Esophagus (tissue), 2 donors: Measurements from ENCODE around the gene RAD51B. TPM values are rescaled to one million over a fixed set of nuclear protein-coding genes. Genes with fewer than 3 reads are reported as not detected.

Experiments used
- H3K27ac ChIP-seq, 2 donors: one replicate each; pipeline ENCODE4 v1.5.1; 2013; ENCODE audit warnings: low read depth in 2 of 2, mild to moderate bottlenecking in 2 of 2, inconsistent platforms in 1 of 2, low read length in 1 of 2, moderate library complexity in 1 of 2
- H3K27me3 ChIP-seq, 2 donors: one replicate each; pipeline ENCODE4 v1.6.1; 2013; ENCODE audit warnings: low read length in 2 of 2, control low read depth in 1 of 2, mild to moderate bottlenecking in 1 of 2; ENCODE audit not compliant: insufficient read depth in 2 of 2, control insufficient read depth in 1 of 2
- H3K36me3 ChIP-seq, 2 donors: one replicate each; pipeline ENCODE4 v1.6.1; 2013; ENCODE audit warnings: low read length in 1 of 2; ENCODE audit not compliant: control insufficient read depth in 2 of 2, insufficient read depth in 2 of 2
- H3K4me1 ChIP-seq, 2 donors: one replicate each; pipeline ENCODE4 v1.6.1; 2013; ENCODE audit warnings: low read length in 1 of 2; ENCODE audit not compliant: control insufficient read depth in 2 of 2, insufficient read depth in 2 of 2
- H3K4me3 ChIP-seq, 2 donors: one replicate each; pipeline ENCODE4 v1.5.1; 2013; ENCODE audit warnings: low read length in 2 of 2, mild to moderate bottlenecking in 2 of 2, low read depth in 1 of 2, moderate library complexity in 1 of 2
- H3K9me3 ChIP-seq, 2 donors: one replicate each; pipeline ENCODE4 v1.6.1; 2013; ENCODE audit warnings: mild to moderate bottlenecking in 2 of 2, low read depth in 1 of 2, low read length in 1 of 2, moderate library complexity in 1 of 2; ENCODE audit not compliant: control insufficient read depth in 2 of 2, insufficient read depth in 1 of 2
- WGBS, 2 donors: extraction: QIAGEN DNeasy Blood & Tissue Kit; methylation state at CpG; one replicate each; pipeline ENCODE4 v1.1.7; 2013; 5-methylcytosine and 5-hydroxymethylcytosine counted together
- polyA plus RNA-seq, 2 donors: library from polyadenylated mRNA; stranded (reverse); fragments of 200-250 nt; gene quantifications; one replicate each; pipeline ENCODE4 v1.2.3, GENCODE V29; 2013
- donor health status: healthy with polysubstance abuse.
- donor health status: Bipolar disorder and iron deficiency.

Gene RAD51B
- polyA plus RNA-seq, 2 donors: 3.2 to 4.0 TPM

DNA sequence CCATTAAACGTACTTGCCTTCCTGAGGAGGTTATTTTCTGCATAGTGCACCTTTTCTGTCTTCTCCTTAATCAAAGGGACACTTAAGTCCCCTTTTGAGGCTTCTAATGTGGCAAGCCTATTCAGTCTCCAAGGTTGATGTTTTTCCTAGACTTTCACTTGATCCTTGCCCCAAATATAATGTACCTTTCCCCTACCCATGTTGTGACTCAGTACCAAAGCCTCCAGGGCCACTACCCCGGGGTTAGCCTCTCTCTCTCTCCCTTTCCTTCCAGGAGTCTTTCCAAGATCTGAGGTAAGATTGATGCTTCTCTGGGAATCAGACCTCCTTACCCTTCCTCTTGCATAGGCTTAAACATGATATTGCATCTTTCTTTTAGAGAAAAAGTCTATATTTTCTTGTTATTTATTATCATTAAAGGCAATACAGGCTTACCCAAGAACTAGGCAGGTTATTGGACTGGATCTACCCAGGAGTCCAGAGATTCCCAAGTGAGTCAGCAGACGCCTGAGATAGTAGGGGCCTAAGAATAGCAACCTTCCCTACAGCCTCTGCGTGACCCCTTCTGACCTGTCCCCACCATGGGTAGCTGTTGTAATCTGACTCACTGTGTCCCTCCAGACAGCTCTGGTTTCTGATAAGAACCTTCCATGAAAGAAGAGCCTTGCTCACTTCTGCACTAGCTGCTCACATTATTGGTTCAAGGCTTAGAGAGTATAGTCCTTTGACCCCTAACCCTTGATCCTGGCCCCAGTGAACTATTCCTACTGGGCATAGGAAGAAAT is 800.4 kb downstream of the RAD51B start:
- Histone ChIP-seq H3K36me3 (no peaks in the 10 kb centered on the region), H3K27me3 (no peaks in the 10 kb centered on the region), H3K4me3 (no peak overlapping the region), H3K27ac (no peak overlapping the region), H3K9me3 (peaks cover 4 to 7% of the 10 kb centered on the region in 2 donors), H3K4me1 (peaks cover 2 to 3% of the 10 kb centered on the region in 2 donors)
- WGBS, 2 donors: 63 to 67% methylated on average over 4 of the region's 4 CpGs

DNA sequence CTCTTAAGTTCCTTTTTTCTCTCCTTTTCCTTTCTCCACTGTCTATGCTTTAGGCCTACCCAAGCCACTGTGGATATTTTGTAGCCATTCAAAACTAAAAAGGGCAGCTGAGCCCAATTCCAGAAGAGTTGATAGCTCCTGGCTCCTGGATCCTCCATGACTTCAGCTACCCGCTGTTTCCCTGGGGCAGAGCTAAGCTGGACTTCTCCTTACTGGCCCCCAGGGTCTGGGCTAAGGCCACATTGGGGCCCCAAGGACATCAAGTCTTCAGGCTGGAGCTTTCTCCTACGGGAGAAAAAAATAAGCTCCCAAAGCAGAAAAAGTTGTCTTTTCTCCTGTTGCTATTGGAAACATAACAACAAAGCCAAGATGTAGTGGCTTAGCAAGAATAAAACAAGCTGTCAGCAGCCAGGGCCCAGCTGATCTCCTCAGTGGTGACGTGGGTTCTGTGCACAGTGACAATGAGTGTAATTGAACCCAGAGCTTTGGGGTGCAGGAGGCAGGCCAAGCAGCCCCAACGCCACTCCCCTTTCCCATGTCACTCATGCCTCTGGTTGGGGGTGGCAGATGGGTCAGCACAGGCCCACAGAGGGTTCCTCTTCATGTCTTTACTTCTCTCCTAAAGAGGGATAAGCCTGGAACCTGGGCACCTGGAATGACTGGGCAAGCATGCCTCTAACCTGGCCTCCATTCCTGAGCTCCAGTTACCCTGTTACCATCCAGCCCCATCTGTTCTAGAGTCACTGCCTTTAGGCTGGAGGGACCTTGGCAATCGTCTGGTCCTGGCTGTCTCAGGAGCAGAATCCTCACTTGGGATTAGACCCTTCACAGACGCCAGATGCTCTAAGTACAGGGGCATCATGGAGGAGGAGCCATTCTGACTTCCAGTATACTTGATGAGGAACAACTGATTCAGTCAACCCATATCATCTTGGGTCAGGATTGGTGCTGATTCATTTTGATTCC is 802.1 kb downstream of the RAD51B start:
- Histone ChIP-seq H3K36me3 (no peaks in the 10 kb centered on the region), H3K4me1 (peaks cover 2 to 3% of the 10 kb centered on the region in 2 donors), H3K27ac (peak overlapping the region in 1 of 2 donors; percentile 45), H3K4me3 (no peak overlapping the region), H3K9me3 (peaks cover 4 to 7% of the 10 kb centered on the region in 2 donors), H3K27me3 (no peaks in the 10 kb centered on the region)
- WGBS, 2 donors: 56 to 59% methylated on average over 6 of the region's 6 CpGs

DNA sequence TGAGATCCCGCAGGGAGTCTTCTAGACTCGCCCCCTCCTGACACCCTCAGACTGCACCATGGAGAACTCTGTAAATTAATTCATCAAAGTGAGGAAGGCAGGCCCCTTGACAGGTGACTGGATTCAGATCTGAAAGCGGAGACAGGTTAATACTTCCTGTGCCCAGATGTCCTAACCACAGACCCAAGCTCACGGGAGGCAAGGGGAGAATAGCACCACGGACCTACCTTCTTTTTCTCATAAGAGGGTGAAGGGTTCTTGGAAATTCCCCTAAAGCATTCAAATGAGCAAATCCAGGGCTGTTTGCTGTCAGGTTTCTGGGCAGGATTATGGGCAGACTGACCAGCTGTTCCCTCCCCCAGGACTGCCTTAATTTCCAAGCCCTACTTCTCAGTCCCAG is 803.3 kb downstream of the RAD51B start:
- Histone ChIP-seq H3K27ac (no peak overlapping the region), H3K36me3 (no peaks in the 10 kb centered on the region), H3K27me3 (no peaks in the 10 kb centered on the region), H3K4me1 (peaks cover 2 to 3% of the 10 kb centered on the region in 2 donors), H3K4me3 (no peak overlapping the region), H3K9me3 (peaks cover under 1 to 2% of the 10 kb centered on the region in 2 donors)
- WGBS, 2 donors: 73 to 87% methylated on average over 5 of the region's 5 CpGs

DNA sequence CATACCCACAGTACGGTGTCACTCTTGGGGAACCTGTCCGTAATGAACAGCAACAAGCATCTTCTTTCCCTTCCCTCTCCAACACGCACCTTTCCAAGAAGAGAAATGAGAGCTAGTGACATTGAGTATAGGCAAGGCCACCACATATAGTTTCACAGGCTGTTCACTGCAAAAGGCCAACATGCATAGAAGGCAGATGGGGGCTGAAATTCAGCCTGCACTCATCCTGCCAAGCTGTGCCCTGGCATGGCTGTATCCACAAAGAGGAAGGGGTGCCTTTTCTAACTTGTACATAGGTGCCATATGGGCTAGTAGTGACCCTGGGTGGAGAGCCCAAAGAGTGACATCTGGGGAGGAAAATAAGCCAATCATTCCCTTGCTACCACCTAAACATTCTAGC is 803.7 kb downstream of the RAD51B start:
- Histone ChIP-seq H3K4me1 (peaks cover 2 to 3% of the 10 kb centered on the region in 2 donors), H3K27ac (no peak overlapping the region), H3K36me3 (no peaks in the 10 kb centered on the region), H3K27me3 (no peaks in the 10 kb centered on the region), H3K9me3 (no peaks in the 10 kb centered on the region), H3K4me3 (no peak overlapping the region)
- 98 to 99% methylated on average over 3 of the region's 3 CpGs for WGBS, 2 donors

GRCh38 chr14:68623826-68624225 is 804.2 kb downstream of the RAD51B start:
- H3K9me3 ChIP-seq: no peaks in the 10 kb centered on the region
- no peak overlapping the region for H3K27ac ChIP-seq
- H3K4me1 ChIP-seq: peaks cover 2 to 3% of the 10 kb centered on the region in 2 donors
- no peaks in the 10 kb centered on the region for H3K27me3 ChIP-seq
- no peaks in the 10 kb centered on the region for H3K36me3 ChIP-seq
- 72 to 86% methylated on average over 3 of the region's 3 CpGs for WGBS, 2 donors
- no peak overlapping the region for H3K4me3 ChIP-seq

- no peak overlapping the region for H3K4me3 ChIP-seq
- 91 to 94% methylated on average over 11 of the region's 11 CpGs for WGBS, 2 donors
- no peaks in the 10 kb centered on the region for H3K9me3 ChIP-seq
- H3K27ac ChIP-seq: no peak overlapping the region
- no peaks in the 10 kb centered on the region for H3K36me3 ChIP-seq
- peaks cover 2 to 5% of the 10 kb centered on the region in 2 donors for H3K4me1 ChIP-seq
- no peaks in the 10 kb centered on the region for H3K27me3 ChIP-seq
Measured at GRCh38 chr14:68624541-68625220, 805.1 kb downstream of the RAD51B start.

- H3K4me3 ChIP-seq: no peak overlapping the region
- WGBS, 2 donors: 81% methylated on average over 7 of the region's 7 CpGs
- no peaks in the 10 kb centered on the region for H3K9me3 ChIP-seq
- no peaks in the 10 kb centered on the region for H3K36me3 ChIP-seq
- peaks cover 2 to 5% of the 10 kb centered on the region in 2 donors for H3K4me1 ChIP-seq
- no peak overlapping the region for H3K27ac ChIP-seq
- H3K27me3 ChIP-seq: no peaks in the 10 kb centered on the region
Measured at GRCh38 chr14:68625366-68626090, 805.9 kb downstream of the RAD51B start.

DNA sequence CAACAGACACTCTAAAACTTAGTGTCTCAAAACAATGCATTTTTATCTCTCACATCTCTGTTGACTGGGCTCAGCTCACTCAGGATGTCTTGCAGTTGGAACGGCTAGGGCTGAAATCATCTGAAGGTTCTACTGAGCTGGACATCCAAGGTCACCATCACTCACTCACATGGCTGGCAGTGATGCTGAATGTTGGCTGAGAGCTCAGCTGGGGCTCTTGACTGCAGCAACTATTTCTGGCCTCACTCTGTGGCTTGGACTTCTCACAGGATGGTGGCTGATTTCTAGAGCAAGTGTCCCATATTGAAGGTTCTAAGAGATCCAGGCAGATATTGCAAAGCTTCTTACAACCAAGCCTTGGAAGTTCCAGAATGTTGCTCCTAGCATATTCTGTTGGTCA is 806.8 kb downstream of the RAD51B start:
- Histone ChIP-seq H3K4me1 (peaks cover 2 to 5% of the 10 kb centered on the region in 2 donors), H3K27me3 (no peaks in the 10 kb centered on the region), H3K9me3 (no peaks in the 10 kb centered on the region), H3K36me3 (no peaks in the 10 kb centered on the region), H3K27ac (peak overlapping the region in 1 of 2 donors; percentile 16), H3K4me3 (no peak overlapping the region)
- WGBS, 2 donors: 67 to 72% methylated on average over 1 of the region's 1 CpG
